Lower leg skin (tissue), 3 donors: Measurements from ENCODE around the gene RGPD3.
"Not testable (repeated sequence)": the region's sequence is repeated elsewhere in the genome, so short reads cannot be mapped to it uniquely, and the experiment has no call there.

Source experiments
- CTCF ChIP-seq, 3 donors: fragments of 450-650 bp; IDR thresholded peaks; one replicate each; pipeline ENCODE4 v1.5.1; 2016; ENCODE audit warnings: antibody characterized with exemption in 3 of 3, mild to moderate bottlenecking in 3 of 3, moderate library complexity in 2 of 3
- POLR2A ChIP-seq, 2 donors: fragments of 450-650 bp; IDR thresholded peaks; one replicate each; pipeline ENCODE4 v1.6.1; 2016 to 2017; ENCODE audit warnings: antibody characterized with exemption in 2 of 2, mild to moderate bottlenecking in 1 of 2, moderate library complexity in 1 of 2

- TF ChIP-seq POLR2A, CTCF (IDR thresholded peaks at IDR 0.05): not testable (repeated sequence)
Observed at GRCh38 chr2:106509374-106509770, 41.2 kb upstream of the RGPD3 start.
